ENCODE measurements around the gene PRR11. TPM values are rescaled to one million over a fixed set of nuclear protein-coding genes. Genes with fewer than 3 reads are reported as not detected.

PRR11 gene
- total RNA-seq, 4 donors from 2014 or later, result 0.68 to 115 (median 15.7) TPM; not detected in 1

GRCh38 chr17:59180626-59181025 is 25.1 kb downstream of the PRR11 start:
- no peaks in the 10 kb centered on the region for H3K36me3 ChIP-seq
- H3K4me1 ChIP-seq, result no peaks in the 10 kb centered on the region
- H3K27me3 ChIP-seq, result no peaks in the 10 kb centered on the region
- H3K9me3 ChIP-seq, result no peaks in the 10 kb centered on the region
- H3K4me3 ChIP-seq, result no peak overlapping the region
- in situ Hi-C loops (cut with MboI; ENCODE audit: low pct_ligation_motif_present in 1 of 4, low pct_unique_long_range_greater_than_20kb in 1 of 4, low sequenced_read_pairs in 3 of 4) (no loop called here), intact Hi-C loops (cut with DNase I; ENCODE audit: low total_unique reads) (no loop called here)
- TF ChIP-seq EP300 (IDR thresholded peaks at IDR 0.05; ENCODE audit: low read depth), result no peak
- no peak for TF ChIP-seq POLR2AphosphoS5 (IDR thresholded peaks at IDR 0.05)
- no peak for TF ChIP-seq CTCF (IDR thresholded peaks at IDR 0.05)
- TF ChIP-seq POLR2A (IDR thresholded peaks at IDR 0.05), result no peak
- DNase-seq, result no peak
- 96 to 98% methylated on average over 9 of the region's 9 CpGs for WGBS, 2 donors (ENCODE audit: low coverage in 1 of 2)
- no peak overlapping the region for H3K27ac ChIP-seq

- H3K4me3 ChIP-seq, result no peak overlapping the region
- intact Hi-C loops (cut with DNase I; ENCODE audit: low total_unique reads) (no loop called here), in situ Hi-C loops (cut with MboI; ENCODE audit: low pct_ligation_motif_present in 1 of 4, low pct_unique_long_range_greater_than_20kb in 1 of 4, low sequenced_read_pairs in 3 of 4) (no loop called here)
- WGBS, 2 donors (ENCODE audit: low coverage in 1 of 2), result 95% methylated on average over 9 of the region's 9 CpGs; no CpG with 5 or more reads in 1 of the 2 donors
- no peaks in the 10 kb centered on the region for H3K36me3 ChIP-seq
- H3K27me3 ChIP-seq, result no peaks in the 10 kb centered on the region
- no peaks in the 10 kb centered on the region for H3K4me1 ChIP-seq
- DNase-seq, result no peak
- no peak overlapping the region for H3K27ac ChIP-seq
- TF ChIP-seq POLR2A (IDR thresholded peaks at IDR 0.05) (no peak), CTCF (IDR thresholded peaks at IDR 0.05) (no peak), POLR2AphosphoS5 (IDR thresholded peaks at IDR 0.05) (no peak), EP300 (IDR thresholded peaks at IDR 0.05; ENCODE audit: low read depth) (no peak)
- H3K9me3 ChIP-seq, result no peaks in the 10 kb centered on the region
Measured at GRCh38 chr17:59181481-59181880, 25.9 kb downstream of the PRR11 start.

- no peaks in the 10 kb centered on the region for H3K4me1 ChIP-seq
- TF ChIP-seq POLR2AphosphoS5 (IDR thresholded peaks at IDR 0.05) (no peak), CTCF (IDR thresholded peaks at IDR 0.05) (no peak), EP300 (IDR thresholded peaks at IDR 0.05; ENCODE audit: low read depth) (no peak), POLR2A (IDR thresholded peaks at IDR 0.05) (no peak)
- no peaks in the 10 kb centered on the region for H3K36me3 ChIP-seq
- H3K27ac ChIP-seq, result no peak overlapping the region
- no peaks in the 10 kb centered on the region for H3K9me3 ChIP-seq
- DNase-seq, result no peak
- intact Hi-C loops (cut with DNase I; ENCODE audit: low total_unique reads) (no loop called here), in situ Hi-C loops (cut with MboI; ENCODE audit: low pct_ligation_motif_present in 1 of 4, low pct_unique_long_range_greater_than_20kb in 1 of 4, low sequenced_read_pairs in 3 of 4) (no loop called here)
- no peak overlapping the region for H3K4me3 ChIP-seq
- H3K27me3 ChIP-seq, result no peaks in the 10 kb centered on the region
Measured at GRCh38 chr17:59185997-59186396, 30.5 kb downstream of the PRR11 start.

- no peak for DNase-seq
- H3K4me1 ChIP-seq, result no peaks in the 10 kb centered on the region
- TF ChIP-seq CTCF (IDR thresholded peaks at IDR 0.05), result no peak
- TF ChIP-seq POLR2A (IDR thresholded peaks at IDR 0.05), result no peak
- no peak for TF ChIP-seq POLR2AphosphoS5 (IDR thresholded peaks at IDR 0.05)
- TF ChIP-seq EP300 (IDR thresholded peaks at IDR 0.05; ENCODE audit: low read depth), result no peak
- no peak overlapping the region for H3K27ac ChIP-seq
- H3K36me3 ChIP-seq, result no peaks in the 10 kb centered on the region
- 50 to 96% methylated on average over 1 to 3 of the region's 3 CpGs for WGBS, 2 donors (ENCODE audit: low coverage in 1 of 2)
- no peaks in the 10 kb centered on the region for H3K27me3 ChIP-seq
- H3K4me3 ChIP-seq, result no peak overlapping the region
- in situ Hi-C loops (cut with MboI; ENCODE audit: low pct_ligation_motif_present in 1 of 4, low pct_unique_long_range_greater_than_20kb in 1 of 4, low sequenced_read_pairs in 3 of 4), result no loop called here
- intact Hi-C loops (cut with DNase I; ENCODE audit: low total_unique reads), result no loop called here
- H3K9me3 ChIP-seq, result no peaks in the 10 kb centered on the region
Measured at GRCh38 chr17:59186850-59187249, 31.3 kb downstream of the PRR11 start.

All from transverse colon (tissue), 4 donors.